Testis (tissue), 2 donors: ENCODE data around the gene TCF7L1.

Experiments
- POLR2A ChIP-seq: fragments of 450-650 bp; IDR thresholded peaks from one replicate; pipeline ENCODE4 v1.6.1; 2017; ENCODE audit warnings: antibody characterized with exemption, mild to moderate bottlenecking, moderate library complexity
- TF ChIP-seq, protein P1 (sequence below), 3 experiments: fragments of 450-650 bp in 2 of 3; fragments of 200-600 bp in 1 of 3; sonication (generic) in 1 of 3; IDR thresholded peaks; one replicate each; pipeline ENCODE4 v1.5.1; 2016 to 2019; ENCODE audit warnings: antibody characterized with exemption in 3 of 3, mild to moderate bottlenecking in 2 of 3, moderate library complexity in 1 of 3

DNA sequence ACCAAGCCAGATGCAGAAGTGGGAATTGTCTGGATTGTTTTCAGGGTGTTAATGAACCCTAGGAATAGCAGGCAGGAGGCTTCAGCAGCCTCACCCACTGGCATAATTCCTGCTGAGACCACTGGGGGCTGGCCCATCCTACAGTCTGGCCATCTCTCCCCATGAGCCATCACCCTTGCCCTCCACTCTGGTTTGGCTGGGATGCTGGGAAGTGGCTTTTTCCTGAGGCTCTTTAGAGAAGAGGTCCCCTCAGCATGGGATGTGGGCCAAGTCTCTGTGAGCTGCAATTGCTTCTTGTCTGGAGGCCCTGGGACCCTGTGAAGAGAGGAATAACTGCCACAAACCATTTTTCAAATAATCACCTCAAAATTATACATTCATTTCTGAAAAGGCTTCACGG is 4.0 kb downstream of the TCF7L1 start:
- TF ChIP-seq POLR2A, result no peak
- TF ChIP-seq, protein P1, sequence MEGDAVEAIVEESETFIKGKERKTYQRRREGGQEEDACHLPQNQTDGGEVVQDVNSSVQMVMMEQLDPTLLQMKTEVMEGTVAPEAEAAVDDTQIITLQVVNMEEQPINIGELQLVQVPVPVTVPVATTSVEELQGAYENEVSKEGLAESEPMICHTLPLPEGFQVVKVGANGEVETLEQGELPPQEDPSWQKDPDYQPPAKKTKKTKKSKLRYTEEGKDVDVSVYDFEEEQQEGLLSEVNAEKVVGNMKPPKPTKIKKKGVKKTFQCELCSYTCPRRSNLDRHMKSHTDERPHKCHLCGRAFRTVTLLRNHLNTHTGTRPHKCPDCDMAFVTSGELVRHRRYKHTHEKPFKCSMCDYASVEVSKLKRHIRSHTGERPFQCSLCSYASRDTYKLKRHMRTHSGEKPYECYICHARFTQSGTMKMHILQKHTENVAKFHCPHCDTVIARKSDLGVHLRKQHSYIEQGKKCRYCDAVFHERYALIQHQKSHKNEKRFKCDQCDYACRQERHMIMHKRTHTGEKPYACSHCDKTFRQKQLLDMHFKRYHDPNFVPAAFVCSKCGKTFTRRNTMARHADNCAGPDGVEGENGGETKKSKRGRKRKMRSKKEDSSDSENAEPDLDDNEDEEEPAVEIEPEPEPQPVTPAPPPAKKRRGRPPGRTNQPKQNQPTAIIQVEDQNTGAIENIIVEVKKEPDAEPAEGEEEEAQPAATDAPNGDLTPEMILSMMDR (IDR thresholded peaks at IDR 0.05), result no peak
